K562 (cell line): ENCODE measurements around the gene PRPF6. TPM values are rescaled to one million over a fixed set of nuclear protein-coding genes. Genes with fewer than 3 reads are reported as not detected.
A peak's percentile ranks its signal among the peaks of the same experiment; 100 is the strongest.

Source experiments
- AFF1 ChIP-seq, 2 experiments: fragments of 450-650 bp; IDR thresholded peaks; 2 replicates each; pipeline ENCODE4 v1.6.1; 2018; ENCODE audit warnings: mild to moderate bottlenecking in 2 of 2, low read depth in 1 of 2; ENCODE audit not compliant: partially characterized antibody in 2 of 2
- ARHGAP35 ChIP-seq: fragments of 450-650 bp; IDR thresholded peaks from 2 replicates; pipeline ENCODE4 v1.6.1; 2018; ENCODE audit not compliant: partially characterized antibody
- GABPB1 ChIP-seq: sonication (generic); formaldehyde crosslinking; IDR thresholded peaks from 2 replicates; pipeline ENCODE4 v1.8.0; 2022; ENCODE audit warnings: mild to moderate bottlenecking, missing genetic modification reagents
- GATA2 ChIP-seq: sonication (generic); formaldehyde crosslinking; IDR thresholded peaks from 2 replicates; pipeline ENCODE4 v1.4.0; 2020; ENCODE audit warnings: mild to moderate bottlenecking, missing genetic modification reagents
- HMGXB4 ChIP-seq: sonication (generic); formaldehyde crosslinking; IDR thresholded peaks from 2 replicates; pipeline ENCODE4 v1.8.1; 2023; ENCODE audit warnings: mild to moderate bottlenecking, missing genetic modification reagents
- KAT7 ChIP-seq: sonication (generic); formaldehyde crosslinking; IDR thresholded peaks from 2 replicates; pipeline ENCODE4 v1.8.0; 2022; ENCODE audit warnings: missing genetic modification reagents, mild to moderate bottlenecking, borderline replicate concordance
- NFIC ChIP-seq: fragments of 450-650 bp; IDR thresholded peaks from 2 replicates; pipeline ENCODE4 v1.6.1; 2017; ENCODE audit warnings: mild to moderate bottlenecking, inconsistent platforms
- SFPQ ChIP-seq: fragments of 200-400 bp; formaldehyde crosslinking; IDR thresholded peaks from 2 replicates; pipeline ENCODE4 v1.6.1; 2017; ENCODE audit warnings: mild to moderate bottlenecking, low read depth, low read length, moderate library complexity
- STAG1 ChIP-seq: sonication (generic); formaldehyde crosslinking; IDR thresholded peaks from 2 replicates; pipeline ENCODE4 v1.5.0; 2020; ENCODE audit warnings: missing genetic modification reagents, borderline replicate concordance
- TAF1 ChIP-seq: IDR thresholded peaks from 2 replicates; pipeline ENCODE4 v1.6.1; 2011; ENCODE audit warnings: mild to moderate bottlenecking, low read length, moderate library complexity; ENCODE audit not compliant: insufficient read depth, control insufficient read depth, severe bottlenecking; ENCODE audit errors: extremely low read depth
- TARDBP ChIP-seq: fragments of 450-650 bp; IDR thresholded peaks from 2 replicates; pipeline ENCODE4 v1.6.1; 2016
- VEZF1 ChIP-seq: fragments of 200-800 bp; sonication (Bioruptor generic); IDR thresholded peaks from 2 replicates; pipeline ENCODE4 v1.6.1; 2017; ENCODE audit warnings: missing genetic modification characterization, missing compliant biosample characterization
- ZBTB17 ChIP-seq: fragments of 450-650 bp; formaldehyde crosslinking; IDR thresholded peaks from 2 replicates; pipeline ENCODE4 v1.4.0; 2020; ENCODE audit warnings: mild to moderate bottlenecking
- ZNF124 ChIP-seq: sonication (generic); formaldehyde crosslinking; IDR thresholded peaks from 2 replicates; pipeline ENCODE4 v1.8.1; 2022; ENCODE audit warnings: missing genetic modification reagents
- ZNF146 ChIP-seq: IDR thresholded peaks from one replicate; pipeline ENCODE4 v1.6.1; 2018; ENCODE audit warnings: missing compliant biosample characterization; ENCODE audit not compliant: unreplicated experiment
- ZNF551 ChIP-seq: fragments of 250-450 bp; sonication (Bioruptor Pico); IDR thresholded peaks from 2 replicates; pipeline ENCODE4 v1.5.0; 2021; ENCODE audit warnings: mild to moderate bottlenecking, moderate library complexity
- polyA plus RNA-seq, 8 experiments: library from polyadenylated mRNA; depleted of rRNA in 4 of 8; stranded (reverse) in 5 of 8; unstranded in 3 of 8; fragments of >200 nt; fragmentation: Nextera tagmentation in 2 of 8; fragmentation: Illumina TruSeq in 1 of 8; extraction: Ambion mirVana in 2 of 8; extraction: Trizol in 1 of 8; gene quantifications; 2 replicates each; pipeline versions ENCODE4 v1.2.1 to v1.2.3, GENCODE V29; 2011 to 2014; ENCODE audit warnings: inconsistent platforms in 1 of 8, missing spikeins in 1 of 8
- total RNA-seq, 7 experiments: library from RNA; depleted of rRNA in 6 of 7; stranded (reverse); fragments of >200 nt in 6 of 7; fragmentation: Illumina TruSeq in 2 of 7; extraction: Trizol in 2 of 7; gene quantifications; 2 replicates each; pipeline versions ENCODE4 v1.2.1 to v1.2.3, GENCODE V29; 2011 to 2021; ENCODE audit warnings: low replicate concordance in 1 of 7

Gene PRPF6
- total and polyA plus RNA-seq, 9 of the 15 experiments (the other 6 are each of a cell fraction or from before 2014, with no cell fraction given) = 4.2 to 83.2 (median 59.9) TPM

- TF ChIP-seq AFF1 (IDR thresholded peaks at IDR 0.05; ENCODE audit: low read depth in 1 of 2, partially characterized antibody in 2 of 2) (no peak), TAF1 (peak; percentile 30), GABPB1 (CRISPR knock-in tag) (peak; percentile 36; the same call in 1 of the 2 replicates), TARDBP (no peak), ZNF124 (CRISPR knock-in tag) (no peak), GATA2 (CRISPR knock-in tag) (no peak), ZBTB17 (CRISPR knock-in tag) (peak; percentile 50; the same call in 1 of the 2 replicates), ZNF551 (CRISPR knock-in tag) (no peak), SFPQ (no peak), HMGXB4 (CRISPR knock-in tag) (no peak), STAG1 (no peak), NFIC (0 out of 2 replicates have a peak, but pooled peaks have one; percentile 3), ARHGAP35 (no peak), KAT7 (no peak), ZNF146 (CRISPR knock-in tag) (no peak), VEZF1 (peak; percentile 45; the same call in 1 of the 2 replicates)
These were observed 2.4 kb upstream of the PRPF6 start (continued) for GRCh38 chr20:63978319-63979228.
